Panc1 (cell line): ENCODE data around the gene PNKD. TPM values are rescaled to one million over a fixed set of nuclear protein-coding genes. Genes with fewer than 3 reads are reported as not detected.

Experiments used
- ATAC-seq: fragments of 200-7000 bp; cut with Tn5 transposase; 2 replicates; pipeline ENCODE4 v1.9.1; 2020; ENCODE audit warnings: mild to moderate bottlenecking, moderate library complexity
- BruUV-seq: library from RNA; stranded (reverse); fragments of 400-500 nt; replicated peaks from 2 replicates; lab custom pipeline; 2021; lab: Mats Ljungman, UMichigan
- CTCF ChIA-PET: fragments of 300-600 bp; sonication (Branson Sonifier 250); formaldehyde crosslinking; loops from one replicate; lab custom pipeline; 2022; ENCODE audit warnings: antibody characterized with exemption; lab: Charles Lee
- POLR2A ChIA-PET: fragments of 300-600 bp; sonication (Branson Sonifier 250); formaldehyde crosslinking; loops from one replicate; lab custom pipeline; 2022; ENCODE audit warnings: antibody characterized with exemption; lab: Charles Lee
- DNase-seq: peaks from one replicate; pipeline ENCODE4 v3.0.0-alpha.2; 2010; ENCODE audit warnings: low read depth, low spot score
- H3K27ac ChIP-seq: 2 replicates; pipeline ENCODE4 v1.5.1; 2011; ENCODE audit warnings: mild to moderate bottlenecking, low read length, inconsistent platforms
- H3K27me3 ChIP-seq: fragments of 200-500 bp; sonication (Bioruptor generic); 2 replicates; pipeline ENCODE4 v1.6.0; 2014; ENCODE audit warnings: low read length, inconsistent platforms; ENCODE audit not compliant: control insufficient read depth, insufficient read depth
- H3K36me3 ChIP-seq: fragments of 200-500 bp; sonication (Bioruptor generic); 2 replicates; pipeline ENCODE4 v1.5.1; 2014; ENCODE audit warnings: inconsistent platforms, mild to moderate bottlenecking, low read length, moderate library complexity; ENCODE audit not compliant: control insufficient read depth, insufficient read depth
- H3K4me1 ChIP-seq: 2 replicates; pipeline ENCODE4 v1.5.1; 2011; ENCODE audit warnings: inconsistent platforms, mild to moderate bottlenecking, low read length, moderate library complexity; ENCODE audit not compliant: control insufficient read depth, insufficient read depth
- H3K4me3 ChIP-seq, 2 experiments: 2 replicates each; pipeline ENCODE4 v1.5.1; 2011 to 2012; ENCODE audit warnings: low read depth in 2 of 2, low read length in 2 of 2, mild to moderate bottlenecking in 2 of 2, inconsistent platforms in 1 of 2, moderate library complexity in 1 of 2
- H3K9me3 ChIP-seq: fragments of 200-500 bp; sonication (Bioruptor generic); 2 replicates; pipeline ENCODE4 v1.5.1; 2014; ENCODE audit warnings: low read depth, mild to moderate bottlenecking, inconsistent platforms, low read length, moderate library complexity; ENCODE audit not compliant: control insufficient read depth, insufficient read depth
- POLR2AphosphoS5 ChIP-seq: IDR thresholded peaks from 2 replicates; pipeline ENCODE4 v1.6.1; 2012; ENCODE audit warnings: mild to moderate bottlenecking, low read depth, low read length, moderate library complexity
- SIN3A ChIP-seq: IDR thresholded peaks from 2 replicates; pipeline ENCODE4 v1.6.1; 2012; ENCODE audit warnings: low read depth, mild to moderate bottlenecking, low read length, moderate library complexity, borderline replicate concordance; ENCODE audit not compliant: insufficient read depth
- TCF7L2 ChIP-seq: IDR thresholded peaks from 2 replicates; pipeline ENCODE4 v1.6.1; 2011; ENCODE audit warnings: mild to moderate bottlenecking, low read depth, low read length, inconsistent platforms
- in situ Hi-C: cut with HindIII; loops from 2 replicates; pipeline ENCODE4 v1.10.0; 2016; ENCODE audit warnings: low sequenced_read_pairs, low pct_unique_long_range_greater_than_20kb
- intact Hi-C: fragments of 100-400 bp; cut with micrococcal nuclease; formaldehyde crosslinking; loops from one replicate; pipeline ENCODE4 v1.10.0; 2022; ENCODE audit not compliant: unreplicated experiment
- total RNA-seq: library from RNA; stranded (reverse); gene quantifications from one replicate; pipeline ENCODE4 v1.2.1, GENCODE V29; 2021; ENCODE audit not compliant: unreplicated experiment
- TF ChIP-seq, protein P1 (sequence below), 2 experiments: IDR thresholded peaks; 2 replicates each; pipeline ENCODE4 v1.6.1; 2011 to 2012; ENCODE audit warnings: low read depth in 2 of 2, control low read depth in 1 of 2, low read length in 1 of 2, mild to moderate bottlenecking in 1 of 2, moderate library complexity in 1 of 2; ENCODE audit not compliant: insufficient read depth in 1 of 2
- TF ChIP-seq, protein P2 (sequence below): fragments of 450-650 bp; IDR thresholded peaks from 2 replicates; pipeline ENCODE4 v1.5.1; 2017; ENCODE audit warnings: mild to moderate bottlenecking

The PNKD gene
- total RNA-seq, 1 experiment from 2014 or later: 49.0 TPM

DNA sequence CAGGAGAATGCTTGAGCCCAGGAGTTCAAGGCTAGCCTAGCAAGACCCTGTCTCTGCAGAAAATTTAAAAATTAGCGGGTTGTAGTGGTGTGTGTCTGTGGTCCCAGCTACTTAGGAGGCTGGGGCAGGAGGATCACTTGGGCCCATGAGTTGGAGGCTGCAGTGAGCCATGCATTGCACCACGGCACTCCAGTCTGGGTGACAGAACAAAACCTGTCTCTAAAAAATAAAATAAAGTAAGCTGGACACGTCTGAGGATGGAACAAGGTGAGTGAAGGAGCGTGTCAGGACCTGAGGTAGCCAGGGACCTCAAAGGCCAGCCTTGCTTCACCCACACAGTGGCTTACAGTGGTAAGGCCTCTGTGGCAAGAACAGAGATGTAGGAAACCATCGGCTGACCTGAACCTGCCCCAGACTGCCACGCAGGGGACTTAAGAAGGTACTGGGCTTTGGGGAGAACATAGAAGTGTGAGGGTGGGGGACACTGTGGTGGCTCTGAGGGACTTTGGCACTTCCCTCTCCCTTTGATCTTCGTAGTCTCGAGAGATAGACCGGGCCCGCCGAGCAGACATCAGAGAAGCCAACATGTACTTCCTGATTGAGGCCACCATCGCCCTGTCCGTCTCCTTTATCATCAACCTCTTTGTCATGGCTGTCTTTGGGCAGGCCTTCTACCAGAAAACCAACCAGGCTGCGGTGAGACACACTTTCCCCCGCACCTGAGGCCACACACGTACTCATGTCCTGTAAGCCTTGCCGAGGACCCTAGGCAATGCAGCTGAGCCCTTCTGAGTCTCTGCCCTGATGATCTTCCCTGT, 119.2 kb downstream of the PNKD start:
- TF ChIP-seq, protein P1, sequence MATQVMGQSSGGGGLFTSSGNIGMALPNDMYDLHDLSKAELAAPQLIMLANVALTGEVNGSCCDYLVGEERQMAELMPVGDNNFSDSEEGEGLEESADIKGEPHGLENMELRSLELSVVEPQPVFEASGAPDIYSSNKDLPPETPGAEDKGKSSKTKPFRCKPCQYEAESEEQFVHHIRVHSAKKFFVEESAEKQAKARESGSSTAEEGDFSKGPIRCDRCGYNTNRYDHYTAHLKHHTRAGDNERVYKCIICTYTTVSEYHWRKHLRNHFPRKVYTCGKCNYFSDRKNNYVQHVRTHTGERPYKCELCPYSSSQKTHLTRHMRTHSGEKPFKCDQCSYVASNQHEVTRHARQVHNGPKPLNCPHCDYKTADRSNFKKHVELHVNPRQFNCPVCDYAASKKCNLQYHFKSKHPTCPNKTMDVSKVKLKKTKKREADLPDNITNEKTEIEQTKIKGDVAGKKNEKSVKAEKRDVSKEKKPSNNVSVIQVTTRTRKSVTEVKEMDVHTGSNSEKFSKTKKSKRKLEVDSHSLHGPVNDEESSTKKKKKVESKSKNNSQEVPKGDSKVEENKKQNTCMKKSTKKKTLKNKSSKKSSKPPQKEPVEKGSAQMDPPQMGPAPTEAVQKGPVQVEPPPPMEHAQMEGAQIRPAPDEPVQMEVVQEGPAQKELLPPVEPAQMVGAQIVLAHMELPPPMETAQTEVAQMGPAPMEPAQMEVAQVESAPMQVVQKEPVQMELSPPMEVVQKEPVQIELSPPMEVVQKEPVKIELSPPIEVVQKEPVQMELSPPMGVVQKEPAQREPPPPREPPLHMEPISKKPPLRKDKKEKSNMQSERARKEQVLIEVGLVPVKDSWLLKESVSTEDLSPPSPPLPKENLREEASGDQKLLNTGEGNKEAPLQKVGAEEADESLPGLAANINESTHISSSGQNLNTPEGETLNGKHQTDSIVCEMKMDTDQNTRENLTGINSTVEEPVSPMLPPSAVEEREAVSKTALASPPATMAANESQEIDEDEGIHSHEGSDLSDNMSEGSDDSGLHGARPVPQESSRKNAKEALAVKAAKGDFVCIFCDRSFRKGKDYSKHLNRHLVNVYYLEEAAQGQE (IDR thresholded peaks at IDR 0.05; ENCODE audit: insufficient read depth in 1 of 2, low read depth in 2 of 2, low read length in 1 of 2): no peak
- TF ChIP-seq POLR2AphosphoS5: no peak
- DNase-seq (no peak), ATAC-seq (no peak)
- Histone ChIP-seq H3K4me3 (no peak overlapping the region), H3K27ac (no peak overlapping the region), H3K36me3 (no peaks in the 10 kb centered on the region), H3K4me1 (peaks cover 14% of the 10 kb centered on the region), H3K27me3 (no peaks in the 10 kb centered on the region), H3K9me3 (no peaks in the 10 kb centered on the region)
- CTCF ChIA-PET: no interaction called here
- in situ Hi-C loops (no loop called here), intact Hi-C loops (no loop called here)
- BruUV-seq: no TSS peak
- POLR2A ChIA-PET: interaction anchor here (0.6 kb wide), 1 partner anchor 52 kb away, joined by 3 read pairs; no protein-coding TSS in a partner anchor

DNA sequence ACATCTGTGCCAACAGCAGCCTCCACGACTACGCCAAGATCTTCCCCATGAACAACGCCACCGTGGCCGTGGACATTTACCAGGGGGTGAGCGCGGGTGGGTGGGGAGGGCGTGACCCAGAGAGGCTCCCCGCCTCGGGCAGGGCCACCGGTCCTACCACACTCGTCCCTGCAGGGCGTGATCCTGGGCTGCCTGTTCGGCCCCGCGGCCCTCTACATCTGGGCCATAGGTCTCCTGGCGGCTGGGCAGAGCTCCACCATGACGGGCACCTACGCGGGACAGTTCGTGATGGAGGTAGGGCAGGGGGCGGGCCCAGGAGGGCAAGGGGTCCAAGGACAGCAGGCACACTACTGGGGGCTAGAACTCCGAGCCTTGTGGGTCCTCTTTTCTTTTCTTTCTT, 120.9 kb downstream of the PNKD start:
- no peaks in the 10 kb centered on the region for H3K9me3 ChIP-seq
- H3K4me1 ChIP-seq: peaks cover 17% of the 10 kb centered on the region
- intact Hi-C loops (no loop called here), in situ Hi-C loops (no loop called here)
- H3K36me3 ChIP-seq: no peaks in the 10 kb centered on the region
- POLR2A ChIA-PET: no interaction called here
- no TSS peak for BruUV-seq
- H3K27me3 ChIP-seq: no peaks in the 10 kb centered on the region
- no peak for DNase-seq
- no peak for ATAC-seq
- CTCF ChIA-PET: no interaction called here
- no peak overlapping the region for H3K4me3 ChIP-seq
- no peak overlapping the region for H3K27ac ChIP-seq
- TF ChIP-seq TCF7L2: no peak
- TF ChIP-seq POLR2AphosphoS5: no peak
- TF ChIP-seq, protein P2, sequence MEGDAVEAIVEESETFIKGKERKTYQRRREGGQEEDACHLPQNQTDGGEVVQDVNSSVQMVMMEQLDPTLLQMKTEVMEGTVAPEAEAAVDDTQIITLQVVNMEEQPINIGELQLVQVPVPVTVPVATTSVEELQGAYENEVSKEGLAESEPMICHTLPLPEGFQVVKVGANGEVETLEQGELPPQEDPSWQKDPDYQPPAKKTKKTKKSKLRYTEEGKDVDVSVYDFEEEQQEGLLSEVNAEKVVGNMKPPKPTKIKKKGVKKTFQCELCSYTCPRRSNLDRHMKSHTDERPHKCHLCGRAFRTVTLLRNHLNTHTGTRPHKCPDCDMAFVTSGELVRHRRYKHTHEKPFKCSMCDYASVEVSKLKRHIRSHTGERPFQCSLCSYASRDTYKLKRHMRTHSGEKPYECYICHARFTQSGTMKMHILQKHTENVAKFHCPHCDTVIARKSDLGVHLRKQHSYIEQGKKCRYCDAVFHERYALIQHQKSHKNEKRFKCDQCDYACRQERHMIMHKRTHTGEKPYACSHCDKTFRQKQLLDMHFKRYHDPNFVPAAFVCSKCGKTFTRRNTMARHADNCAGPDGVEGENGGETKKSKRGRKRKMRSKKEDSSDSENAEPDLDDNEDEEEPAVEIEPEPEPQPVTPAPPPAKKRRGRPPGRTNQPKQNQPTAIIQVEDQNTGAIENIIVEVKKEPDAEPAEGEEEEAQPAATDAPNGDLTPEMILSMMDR: no peak

DNA sequence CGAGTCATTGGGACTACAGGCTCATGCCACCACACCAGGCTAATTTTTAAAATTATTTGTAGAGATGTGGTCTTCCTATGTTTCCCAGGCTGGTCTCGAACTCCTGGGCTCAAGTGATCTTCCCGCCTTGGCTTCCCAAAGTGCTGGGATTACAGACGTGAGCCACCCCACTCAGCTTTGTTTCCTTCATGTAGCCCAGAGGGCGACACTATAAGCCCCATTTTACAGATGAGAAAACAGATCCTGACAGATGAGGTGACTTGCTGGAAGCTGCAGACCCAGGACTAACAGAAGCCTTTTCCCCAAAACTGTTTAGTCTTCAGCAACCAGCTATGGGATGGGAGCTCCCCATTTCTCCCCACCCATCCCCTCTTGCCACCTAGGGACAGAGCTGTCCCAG, 122.1 kb downstream of the PNKD start:
- Histone ChIP-seq H3K9me3 (no peaks in the 10 kb centered on the region), H3K27ac (no peak overlapping the region), H3K27me3 (no peaks in the 10 kb centered on the region), H3K36me3 (no peaks in the 10 kb centered on the region), H3K4me3 (no peak overlapping the region), H3K4me1 (peaks cover 20% of the 10 kb centered on the region)
- no peak for ATAC-seq
- intact Hi-C loops (no loop called here), in situ Hi-C loops (no loop called here)
- ChIA-PET CTCF (no interaction called here), POLR2A (no interaction called here)
- DNase-seq: no peak
- TF ChIP-seq, protein P2: no peak
- no peak for TF ChIP-seq TCF7L2
- TF ChIP-seq POLR2AphosphoS5: no peak
- no peak for TF ChIP-seq SIN3A
- TF ChIP-seq, protein P1 (IDR thresholded peaks at IDR 0.05; ENCODE audit: insufficient read depth in 1 of 2, low read depth in 2 of 2, low read length in 1 of 2): no peak
- no TSS peak for BruUV-seq
